Stimulated activated CD8-positive, alpha-beta memory T cell treated with anti-CD3 and anti-CD28 coated beads, Interleukin-7, amount 100 ng/mL, for 4 hours (primary cell): Measurements from ENCODE around the gene NKAIN4.
"Not testable (repeated sequence)": the region's sequence is repeated elsewhere in the genome, so short reads cannot be mapped to it uniquely, and the experiment has no call there.

Experiments used
- DNase-seq, 2 donors: peaks; one replicate each; pipeline ENCODE4 v3.0.0-alpha.2; 2020; ENCODE audit warnings: low read depth in 2 of 2

The NKAIN4 gene

GRCh38 chr20:63238031-63238430, 16.2 kb downstream of the NKAIN4 start:
- DNase-seq: no peak

- no peak for DNase-seq
Measured at GRCh38 chr20:63236116-63236837, 18.0 kb downstream of the NKAIN4 start.

GRCh38 chr20:63235399-63235983, 18.8 kb downstream of the NKAIN4 start, which contains the start of gene BIRC7:
Gene BIRC7 (plus strand): TSS chr20:63235905. CDS start chr20:63236097, 192 bp downstream.
- DNase-seq: no peak

DNA sequence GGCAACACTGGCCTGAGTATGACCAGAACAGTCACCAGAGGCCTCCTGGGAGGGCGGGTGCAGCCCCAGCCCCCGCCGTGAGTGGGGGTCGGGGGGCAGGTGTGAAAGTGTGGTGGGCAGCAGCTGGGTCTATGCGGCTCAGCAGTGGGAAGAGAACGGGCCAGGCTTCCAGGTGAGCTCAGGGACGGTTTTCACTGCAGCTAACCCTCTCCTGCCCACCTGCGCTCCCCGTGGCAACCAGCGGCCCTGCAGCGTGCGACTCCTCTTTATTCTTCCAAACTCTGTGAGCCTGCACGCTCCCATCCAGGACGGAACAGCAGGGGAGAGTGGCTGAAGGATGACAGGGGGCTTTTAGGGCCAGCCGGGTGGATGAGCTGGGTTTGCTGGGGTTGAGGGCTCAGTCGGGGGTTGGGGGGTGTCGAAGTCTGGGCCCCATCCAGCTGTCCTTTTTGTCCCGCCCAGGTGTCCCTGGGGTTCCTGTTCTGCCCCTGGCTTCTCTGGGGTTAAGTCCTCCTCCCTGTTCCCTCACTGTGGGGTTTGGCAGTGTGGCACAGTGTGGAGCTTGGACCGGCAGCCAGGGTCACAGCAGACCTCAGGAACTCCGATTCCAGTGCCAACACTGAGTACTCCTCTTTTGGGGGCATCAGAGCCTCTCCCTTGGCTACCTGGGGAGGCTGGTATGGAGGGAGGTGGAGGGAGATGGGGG, 19.4 kb downstream of the NKAIN4 start:
- no peak for DNase-seq

DNA sequence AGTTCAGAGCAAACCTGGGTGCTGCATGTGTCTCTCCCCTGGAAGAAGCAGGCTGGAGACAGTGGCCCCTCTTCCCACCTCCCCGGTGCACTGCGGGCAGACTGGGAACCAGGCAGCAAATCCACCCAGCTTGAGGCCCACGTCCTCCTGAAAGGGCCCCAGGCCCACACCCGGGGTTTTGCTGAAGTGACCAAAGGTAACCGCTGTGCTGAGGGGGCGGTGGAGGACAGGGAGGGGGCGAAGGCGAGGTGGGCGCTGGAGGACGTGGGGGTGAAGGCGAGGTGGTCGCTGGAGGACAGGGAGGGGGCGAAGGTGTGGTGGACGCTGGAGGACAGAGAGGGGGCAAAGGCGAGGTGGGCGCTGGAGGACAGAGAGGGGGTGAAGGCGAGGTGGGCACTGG, 20.3 kb downstream of the NKAIN4 start:
- no peak for DNase-seq

DNA sequence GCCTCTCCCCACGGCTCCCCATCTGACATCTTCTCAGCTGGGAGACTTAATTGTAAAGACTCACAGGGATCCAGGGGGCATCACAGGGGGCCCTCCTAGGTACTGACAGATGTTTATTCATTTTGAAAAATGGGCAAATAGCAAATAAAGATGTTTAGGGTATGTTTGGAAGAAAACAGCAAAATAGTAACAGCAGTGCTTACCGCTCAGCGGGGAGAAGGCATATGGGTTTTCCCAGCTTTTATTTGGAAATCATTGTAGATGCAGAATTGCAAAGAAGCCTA, 21.3 kb downstream of the NKAIN4 start:
- DNase-seq: no peak

DNA sequence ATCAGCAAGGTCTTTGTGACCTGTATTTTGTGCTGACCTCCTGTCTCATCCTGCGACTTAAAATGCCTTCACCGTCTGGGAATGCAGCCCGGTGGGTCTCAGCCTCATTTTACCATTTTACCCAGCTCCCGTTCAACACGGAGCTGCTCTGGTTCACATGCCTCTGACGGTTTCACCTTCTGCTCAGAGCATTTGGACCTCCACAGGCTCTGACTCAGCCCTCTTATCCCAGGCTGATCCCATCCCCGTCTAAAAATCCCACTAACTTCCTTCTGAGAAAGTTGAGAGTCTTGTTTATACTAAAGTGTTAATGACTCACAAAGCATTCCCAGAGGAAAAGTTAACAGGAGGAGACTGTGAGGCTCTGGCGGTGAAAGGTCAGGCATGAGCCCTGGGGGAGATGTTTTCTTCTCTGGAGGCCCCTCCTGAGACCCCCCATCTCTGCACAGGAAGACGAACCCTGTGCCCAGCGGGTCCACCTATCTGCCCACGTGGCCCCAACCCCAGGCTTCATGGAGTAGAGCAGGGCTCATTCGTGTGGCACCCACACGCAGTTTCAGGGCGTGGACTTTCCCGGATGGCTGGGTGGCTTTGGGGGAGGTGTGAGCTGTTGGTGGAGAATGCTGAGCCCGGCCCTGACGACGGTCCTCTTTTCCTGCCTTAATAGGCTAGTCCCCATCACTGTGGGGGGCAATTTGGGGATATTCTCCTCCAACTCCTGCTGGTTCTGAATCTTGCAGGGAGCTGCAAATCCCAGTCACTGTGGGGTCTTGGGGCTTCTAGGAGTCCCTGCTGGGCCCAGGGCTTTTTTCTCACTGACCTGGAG, 21.8 kb downstream of the NKAIN4 start:
- no peak for DNase-seq

- no peak for DNase-seq
Measured at GRCh38 chr20:63230800-63231268, 23.4 kb downstream of the NKAIN4 start.

DNA sequence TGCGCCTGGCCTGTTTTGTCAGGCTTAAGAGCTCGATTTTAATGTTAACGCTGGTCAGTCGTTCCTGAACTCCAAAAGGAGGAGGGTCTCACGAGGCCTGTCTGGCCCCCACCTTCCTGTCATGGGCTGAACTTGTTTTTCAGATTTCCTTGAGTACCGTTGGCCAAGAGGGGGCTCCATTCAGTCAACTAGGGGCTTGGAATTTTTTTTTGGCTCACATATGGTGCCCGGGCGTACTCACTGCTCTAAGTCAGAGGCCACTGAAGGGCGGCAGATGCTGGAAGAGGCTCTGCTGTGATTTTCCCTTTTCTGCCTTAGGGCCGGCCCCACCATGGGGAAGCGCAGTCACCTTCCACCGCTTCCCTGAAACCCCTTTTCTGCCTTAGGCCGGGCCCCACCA, 25.5 kb downstream of the NKAIN4 start:
- DNase-seq: no peak

DNA sequence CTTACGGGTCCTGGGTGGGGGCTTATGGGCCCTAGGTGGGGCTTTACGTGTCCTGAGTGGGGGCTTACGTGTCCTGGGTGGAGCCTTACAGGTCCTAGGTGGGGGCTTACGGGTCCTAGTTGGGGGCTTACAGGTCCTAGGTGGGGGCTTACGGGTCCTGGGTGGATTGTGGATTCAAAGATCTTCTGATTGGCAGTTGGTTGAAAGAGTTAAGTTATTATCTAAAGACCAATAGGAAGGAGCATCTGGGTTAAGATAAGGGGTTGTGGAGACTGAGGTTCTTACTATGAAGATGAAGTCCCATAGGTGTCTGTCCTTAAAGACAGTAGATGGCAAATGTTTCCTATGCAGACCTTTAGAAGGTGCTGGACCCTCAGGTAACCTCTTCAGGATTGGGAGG, 27.0 kb downstream of the NKAIN4 start:
- no peak for DNase-seq

DNA sequence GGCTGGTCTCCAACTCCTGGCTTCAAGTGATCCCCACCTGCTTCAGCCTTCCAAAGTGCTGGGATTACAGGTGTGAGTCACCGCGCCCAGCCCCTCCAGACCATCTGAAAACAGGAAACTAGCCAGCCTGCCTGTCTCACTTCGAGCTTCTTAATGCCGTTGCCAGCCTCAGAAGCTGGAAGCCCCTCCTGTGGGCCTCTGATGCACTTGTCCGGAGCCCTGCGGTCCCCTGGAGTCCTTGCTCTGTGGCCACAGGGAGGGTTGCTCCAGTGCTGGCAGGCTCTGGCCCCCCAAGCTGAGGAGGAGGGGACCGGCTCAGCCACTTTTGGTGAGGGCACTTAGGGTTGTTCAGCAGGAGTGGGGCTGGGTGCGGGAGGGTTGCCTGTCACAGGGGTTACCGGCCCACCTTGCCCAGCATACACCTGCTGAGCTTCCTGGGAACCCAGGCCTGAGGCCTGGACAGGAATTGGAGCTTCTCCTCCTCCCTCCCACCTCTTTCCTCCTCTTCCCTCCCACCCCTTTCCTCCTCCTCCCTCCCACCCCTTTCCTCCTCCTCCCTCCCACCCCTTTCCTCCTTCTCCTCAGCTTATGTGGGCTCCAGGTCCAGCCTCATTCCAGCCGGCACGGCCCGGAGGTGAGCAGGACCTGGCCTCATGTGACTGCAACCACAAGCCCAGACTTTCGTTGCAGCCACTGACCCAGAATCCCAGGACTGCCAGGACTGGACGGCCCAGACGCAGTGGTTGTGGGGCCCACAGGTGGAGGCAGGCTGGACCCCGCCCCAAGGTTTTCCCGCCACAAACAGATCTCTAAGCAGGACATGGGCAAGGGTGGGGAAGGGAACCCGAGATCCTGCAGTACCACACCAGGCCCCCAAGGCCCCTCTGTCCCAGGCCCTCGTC, 28.0 kb downstream of the NKAIN4 start:
- DNase-seq: no peak

- DNase-seq: no peak
Measured at GRCh38 chr20:63225082-63225454, 29.2 kb downstream of the NKAIN4 start.

DNA sequence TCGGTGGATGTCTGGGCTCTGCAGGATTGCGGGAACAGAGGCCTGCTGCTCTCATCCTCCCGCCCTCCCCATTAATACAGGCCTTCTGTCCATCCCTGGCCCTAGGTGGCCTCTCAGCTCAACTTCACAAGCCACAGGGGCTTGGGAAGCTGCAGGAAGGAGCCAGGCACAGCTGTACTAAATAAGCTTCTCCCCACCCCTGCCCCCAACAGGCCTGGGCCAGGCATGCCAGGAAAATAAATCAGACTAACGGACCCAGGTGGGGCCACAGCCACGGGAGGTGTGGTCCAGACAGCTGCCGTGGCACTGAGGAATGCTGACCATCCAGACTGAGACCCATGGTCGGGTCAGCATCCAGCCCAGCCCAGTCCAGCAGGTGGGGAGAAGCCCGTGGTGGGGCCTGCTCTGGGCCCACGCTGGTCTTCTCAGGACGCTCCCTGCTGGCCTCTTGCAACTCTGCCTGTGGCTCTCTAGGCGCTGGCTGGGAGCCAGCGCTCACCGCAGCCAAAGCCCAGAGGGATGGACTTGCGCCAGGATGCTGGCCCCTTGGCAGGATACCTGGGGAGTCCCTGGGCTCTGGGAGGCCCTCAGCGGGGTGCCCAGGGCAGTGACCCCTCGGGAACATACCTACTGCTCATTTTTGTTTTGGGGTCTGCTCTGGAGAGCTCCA, 29.7 kb downstream of the NKAIN4 start:
- DNase-seq: no peak

DNA sequence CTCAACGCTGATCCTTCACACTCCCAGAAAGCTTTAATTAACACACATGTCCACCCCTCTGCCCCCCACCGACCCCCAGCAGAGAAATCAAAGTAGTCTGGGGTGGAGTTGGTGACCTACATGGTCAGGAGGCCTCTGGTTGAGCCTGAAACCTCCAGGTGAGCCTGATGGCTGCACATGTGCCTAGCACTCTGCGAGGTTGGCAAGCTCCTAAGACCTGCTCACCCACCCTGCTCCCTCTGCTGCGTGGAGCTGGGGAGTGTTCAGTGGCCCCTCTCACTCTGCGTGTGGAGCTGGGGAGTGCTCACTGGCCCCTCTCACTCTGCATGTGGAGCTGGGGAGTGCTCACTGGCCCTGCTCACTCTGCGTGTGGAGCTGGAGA, 30.4 kb downstream of the NKAIN4 start:
- DNase-seq: no peak

- DNase-seq: peak in 1 of 2 donors; percentile 17
Measured at GRCh38 chr20:63223121-63223825, 31.0 kb downstream of the NKAIN4 start.

GRCh38 chr20:63222541-63222940, 31.7 kb downstream of the NKAIN4 start:
- DNase-seq: no peak

DNA sequence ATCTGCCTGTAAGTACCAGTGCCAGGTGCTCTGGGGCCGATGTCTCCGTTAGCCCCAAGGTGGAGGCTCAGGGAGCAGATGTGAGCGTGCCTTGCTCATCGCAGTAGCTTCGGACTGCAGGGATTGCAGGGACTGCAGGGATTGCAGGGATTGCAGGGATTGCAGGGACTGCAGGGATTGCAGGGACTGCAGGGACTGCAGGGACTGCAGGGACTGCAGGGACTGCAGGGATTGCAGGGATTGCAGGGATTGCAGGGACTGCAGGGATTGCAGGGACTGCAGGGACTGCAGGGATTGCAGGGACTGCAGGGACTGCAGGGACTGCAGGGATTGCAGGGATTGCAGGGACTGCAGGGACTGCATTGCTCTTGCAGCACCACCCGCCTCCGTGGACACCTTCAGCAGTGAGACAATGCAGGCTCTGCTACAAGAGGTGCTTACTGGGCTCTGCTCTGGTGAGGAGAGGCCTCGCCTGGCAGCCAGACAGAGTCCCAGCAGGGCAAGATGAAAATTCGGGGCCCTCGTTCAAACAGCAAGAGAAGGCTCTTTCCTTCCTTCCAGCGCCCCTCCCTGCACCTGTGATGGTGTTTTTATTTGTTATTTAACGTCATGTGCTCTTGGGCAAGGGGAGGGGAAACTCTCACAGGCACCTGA, 32.7 kb downstream of the NKAIN4 start:
- not testable (repeated sequence) for DNase-seq

- DNase-seq: no peak
Measured at GRCh38 chr20:63220696-63221399, 33.4 kb downstream of the NKAIN4 start.
